ENCODE results near the gene NKX3-2.

- TF ChIP-seq POLR2A (IDR thresholded peaks at IDR 0.05) (no peak), CTCF (IDR thresholded peaks at IDR 0.05) (no peak)
These were observed 2.4 kb downstream of the NKX3-2 start for GRCh38 chr4:13541720-13542576.
